OCI-LY3 (cell line): Measurements from ENCODE around the gene SRPK1.

Experiments
- H2AFZ ChIP-seq: fragments of 200-600, 300-600 bp; shearing (Covaris generic); 2 replicates; pipeline ENCODE4 v1.6.0; 2014; ENCODE audit warnings: antibody characterized with exemption, low read depth, low read length
- H3K27ac ChIP-seq: fragments of 200-600, 300-600 bp; sonication (generic); 2 replicates; pipeline ENCODE4 v1.5.1; 2014; ENCODE audit warnings: mild to moderate bottlenecking, low read length, moderate library complexity, mixed read lengths
- H3K27me3 ChIP-seq: fragments of 200-600, 300-600 bp; sonication (generic); 2 replicates; pipeline ENCODE4 v1.6.1; 2014; ENCODE audit warnings: low read depth, low read length, mixed read lengths
- H3K36me3 ChIP-seq: fragments of 200-600, 300-600 bp; sonication (generic); replicated peaks from 2 replicates; pipeline ENCODE3; 2014; ENCODE audit warnings: low read depth, low read length, mixed read lengths
- H3K4me1 ChIP-seq: fragments of 300-600, 200-600 bp; sonication (generic); 2 replicates; pipeline ENCODE4 v1.6.1; 2014; ENCODE audit warnings: low read length, mixed read lengths
- H3K4me2 ChIP-seq: fragments of 200-600, 300-600 bp; sonication (generic); 2 replicates; pipeline ENCODE4 v1.6.1; 2014; ENCODE audit warnings: low read length, mixed read lengths
- H3K4me3 ChIP-seq: fragments of 300-600, 200-600 bp; sonication (generic); 2 replicates; pipeline ENCODE4 v1.5.1; 2014; ENCODE audit warnings: antibody characterized with exemption, mild to moderate bottlenecking, low read length, moderate library complexity
- H3K79me2 ChIP-seq: fragments of 300-600, 200-600 bp; shearing (Covaris generic); 2 replicates; pipeline ENCODE4 v1.6.1; 2014; ENCODE audit warnings: mild to moderate bottlenecking, low read length, mixed read lengths
- H3K9ac ChIP-seq: fragments of 300-600, 200-600 bp; shearing (Covaris generic); 2 replicates; pipeline ENCODE4 v1.6.0; 2014; ENCODE audit warnings: mild to moderate bottlenecking, low read length, moderate library complexity
- H3K9me3 ChIP-seq: fragments of 200-600, 300-600 bp; shearing (Covaris generic); 2 replicates; pipeline ENCODE4 v1.6.1; 2014; ENCODE audit warnings: low read length, mixed read lengths; ENCODE audit not compliant: insufficient read depth
- H4K20me1 ChIP-seq: fragments of 200-600, 300-600 bp; sonication (generic); 2 replicates; pipeline ENCODE4 v1.6.1; 2016; ENCODE audit warnings: low read length, mixed read lengths; ENCODE audit not compliant: insufficient read depth
- CTCF ChIP-seq: fragments of 200-600, 300-600 bp; sonication (generic); IDR thresholded peaks from 2 replicates; pipeline ENCODE4 v1.5.1; 2014; ENCODE audit warnings: antibody characterized with exemption, low read length, low read depth
- EZH2phosphoT487 ChIP-seq: fragments of 200-600 bp; shearing (Covaris generic); IDR thresholded peaks from 2 replicates; pipeline ENCODE4 v1.6.1; 2018; ENCODE audit warnings: antibody characterized with exemption, mixed run types, low read depth

The SRPK1 gene

GRCh38 chr6:35920793-35921732, at the start of gene SRPK1:
Gene SRPK1, minus strand, starts transcription at chr6:35921098. Its CDS starts 42 bp downstream, at chr6:35921056.
- Histone ChIP-seq H3K4me3 (peak within 1 kb of the TSS; percentile 97), H3K4me2 (peak within 1 kb of the TSS; percentile 81), H3K9me3 (no peaks in the 10 kb centered on the region), H3K36me3 (peaks cover 28% of the 10 kb centered on the region), H3K27ac (peak within 1 kb of the TSS; percentile 63), H3K27me3 (no peaks in the 10 kb centered on the region), H3K9ac (peak within 1 kb of the TSS; percentile 80), H2AFZ (peak within 1 kb of the TSS; percentile 82), H3K79me2 (peaks cover 65% of the 10 kb centered on the region), H4K20me1 (peaks cover 32% of the 10 kb centered on the region), H3K4me1 (peaks cover 26% of the 10 kb centered on the region)
- TF ChIP-seq EZH2phosphoT487 (no peak), CTCF (no peak)

GRCh38 chr6:35970181-35970580, 49.3 kb upstream of the SRPK1 start:
- H3K79me2 ChIP-seq = no peaks in the 10 kb centered on the region
- H3K27ac ChIP-seq = no peak overlapping the region
- no peak overlapping the region for H2AFZ ChIP-seq
- no peaks in the 10 kb centered on the region for H3K36me3 ChIP-seq
- no peak overlapping the region for H3K9ac ChIP-seq
- TF ChIP-seq EZH2phosphoT487 = no peak
- no peak for TF ChIP-seq CTCF
- H3K27me3 ChIP-seq = no peaks in the 10 kb centered on the region
- H3K4me1 ChIP-seq = peaks cover 14% of the 10 kb centered on the region
- H3K4me3 ChIP-seq = no peak overlapping the region
- no peaks in the 10 kb centered on the region for H4K20me1 ChIP-seq
- no peaks in the 10 kb centered on the region for H3K9me3 ChIP-seq
- H3K4me2 ChIP-seq = no peak overlapping the region

- H3K4me2 ChIP-seq = no peak overlapping the region
Observed at GRCh38 chr6:35969646-35970045, 48.7 kb upstream of the SRPK1 start.

More at GRCh38 chr6:35969646-35970045, 48.7 kb upstream of the SRPK1 start:
- H3K4me3 ChIP-seq = no peak overlapping the region
- no peak for TF ChIP-seq CTCF
- no peak for TF ChIP-seq EZH2phosphoT487
- H4K20me1 ChIP-seq = no peaks in the 10 kb centered on the region
- no peaks in the 10 kb centered on the region for H3K79me2 ChIP-seq
- H3K9me3 ChIP-seq = no peaks in the 10 kb centered on the region
- no peaks in the 10 kb centered on the region for H3K27me3 ChIP-seq
- H3K36me3 ChIP-seq = no peaks in the 10 kb centered on the region
- H3K9ac ChIP-seq = no peak overlapping the region
- H2AFZ ChIP-seq = no peak overlapping the region
- no peak overlapping the region for H3K27ac ChIP-seq
- H3K4me1 ChIP-seq = peaks cover 14% of the 10 kb centered on the region
